Measurements from ENCODE around the gene SPAG6. TPM values are rescaled to one million over a fixed set of nuclear protein-coding genes. Genes with fewer than 3 reads are reported as not detected.

Gene SPAG6
- polyA plus RNA-seq, 1 experiment: not detected

DNA sequence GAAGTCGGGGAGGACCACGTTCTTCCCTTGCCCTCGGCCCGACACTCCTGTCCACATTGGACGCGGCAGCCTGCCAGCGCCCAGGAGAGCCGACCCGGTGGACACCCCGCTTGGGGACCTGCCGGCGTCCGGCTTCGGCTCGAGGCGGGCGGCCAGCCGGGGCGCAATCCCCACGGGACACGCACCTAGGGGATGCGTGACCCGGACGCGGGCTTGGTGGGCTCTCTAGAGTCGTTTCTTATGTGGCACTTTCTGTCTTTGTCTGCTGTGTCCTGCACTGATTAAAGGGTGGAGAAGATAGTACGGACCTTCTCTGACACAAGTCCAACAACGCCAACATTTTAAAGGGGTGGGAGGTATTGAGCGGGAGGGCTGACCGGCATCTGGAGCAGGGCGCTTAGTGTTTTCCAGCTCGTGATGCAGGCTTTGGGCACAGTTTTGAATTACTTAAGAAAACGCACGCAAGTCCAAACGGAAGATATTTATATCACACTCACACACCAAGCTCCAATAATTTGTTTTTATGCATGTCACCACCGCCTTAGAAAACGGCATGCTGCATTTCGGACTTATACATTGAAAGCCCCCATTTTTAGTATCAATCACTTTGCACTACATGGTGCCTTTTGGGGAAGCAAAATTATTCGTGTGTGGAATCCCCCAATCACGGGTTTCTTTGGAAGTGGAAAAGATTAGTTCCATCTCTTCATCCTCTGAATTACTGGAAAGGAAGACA lies 3.9 kb upstream of the SPAG6 start:
- peak overlapping the region; percentile 76 for H3K4me3 ChIP-seq (ENCODE audit: low read depth, low read length)
- CTCF ChIA-PET: no interaction called here
- DNase-seq (ENCODE audit: low read depth): no peak
- peaks cover 46% of the 10 kb centered on the region for H3K27me3 ChIP-seq (ENCODE audit: control insufficient read depth, insufficient read depth, low read length)
- TF ChIP-seq, protein P1, sequence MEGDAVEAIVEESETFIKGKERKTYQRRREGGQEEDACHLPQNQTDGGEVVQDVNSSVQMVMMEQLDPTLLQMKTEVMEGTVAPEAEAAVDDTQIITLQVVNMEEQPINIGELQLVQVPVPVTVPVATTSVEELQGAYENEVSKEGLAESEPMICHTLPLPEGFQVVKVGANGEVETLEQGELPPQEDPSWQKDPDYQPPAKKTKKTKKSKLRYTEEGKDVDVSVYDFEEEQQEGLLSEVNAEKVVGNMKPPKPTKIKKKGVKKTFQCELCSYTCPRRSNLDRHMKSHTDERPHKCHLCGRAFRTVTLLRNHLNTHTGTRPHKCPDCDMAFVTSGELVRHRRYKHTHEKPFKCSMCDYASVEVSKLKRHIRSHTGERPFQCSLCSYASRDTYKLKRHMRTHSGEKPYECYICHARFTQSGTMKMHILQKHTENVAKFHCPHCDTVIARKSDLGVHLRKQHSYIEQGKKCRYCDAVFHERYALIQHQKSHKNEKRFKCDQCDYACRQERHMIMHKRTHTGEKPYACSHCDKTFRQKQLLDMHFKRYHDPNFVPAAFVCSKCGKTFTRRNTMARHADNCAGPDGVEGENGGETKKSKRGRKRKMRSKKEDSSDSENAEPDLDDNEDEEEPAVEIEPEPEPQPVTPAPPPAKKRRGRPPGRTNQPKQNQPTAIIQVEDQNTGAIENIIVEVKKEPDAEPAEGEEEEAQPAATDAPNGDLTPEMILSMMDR (IDR thresholded peaks at IDR 0.05; ENCODE audit: insufficient read depth, low read depth, low read length): no peak
- no peaks in the 10 kb centered on the region for H3K36me3 ChIP-seq (ENCODE audit: control insufficient read depth, insufficient read depth, low read length)
- POLR2A ChIA-PET: no interaction called here

DNA sequence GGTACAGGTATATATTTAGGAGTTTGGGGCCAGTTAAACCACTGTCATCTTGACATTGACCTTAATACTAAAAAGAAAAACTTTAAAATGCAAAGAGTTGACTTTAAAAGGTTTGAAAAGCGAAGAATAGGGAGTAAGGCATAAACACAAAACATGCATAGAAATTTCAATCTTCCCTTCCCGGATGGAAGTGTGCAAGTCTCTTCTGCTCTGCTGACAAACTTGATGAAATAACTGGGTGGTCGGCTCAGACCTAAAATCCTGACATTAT lies 3.4 kb upstream of the SPAG6 start:
- H3K4me3 ChIP-seq (ENCODE audit: low read depth, low read length): no peak overlapping the region
- CTCF ChIA-PET: no interaction called here

DNA sequence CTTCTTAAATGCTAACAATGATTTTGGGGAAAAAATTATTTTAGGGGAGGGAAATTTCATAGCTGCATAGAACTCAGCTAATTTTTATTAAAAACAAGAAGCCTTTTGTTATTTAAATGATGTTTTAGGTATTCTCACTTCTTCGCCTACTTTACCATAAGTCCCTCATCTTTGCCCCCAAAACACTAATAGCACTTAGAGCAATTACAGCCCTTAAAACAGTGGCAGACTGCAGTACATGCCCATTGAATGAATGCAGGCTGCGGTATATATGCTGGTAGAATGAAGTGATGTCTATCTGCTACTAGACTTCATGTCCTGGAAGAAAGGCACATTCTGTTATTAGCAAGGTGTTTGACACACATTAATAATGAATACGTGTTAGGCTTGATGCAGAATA lies 2.9 kb upstream of the SPAG6 start:
- H3K27me3 ChIP-seq (ENCODE audit: control insufficient read depth, insufficient read depth, low read length): peaks cover 40% of the 10 kb centered on the region
- no peak overlapping the region for H3K4me3 ChIP-seq (ENCODE audit: low read depth, low read length)
- CTCF ChIA-PET: no interaction called here
- no peak for DNase-seq (ENCODE audit: low read depth)
- H3K36me3 ChIP-seq (ENCODE audit: control insufficient read depth, insufficient read depth, low read length): no peaks in the 10 kb centered on the region
- POLR2A ChIA-PET: no interaction called here
- TF ChIP-seq, protein P1 (IDR thresholded peaks at IDR 0.05; ENCODE audit: insufficient read depth, low read depth, low read length): no peak

More for the DNA sequence above, 3.4 kb upstream of the SPAG6 start:
- POLR2A ChIA-PET: no interaction called here
- no peaks in the 10 kb centered on the region for H3K36me3 ChIP-seq (ENCODE audit: control insufficient read depth, insufficient read depth, low read length)
- TF ChIP-seq, protein P1 (IDR thresholded peaks at IDR 0.05; ENCODE audit: insufficient read depth, low read depth, low read length): no peak
- no peak for DNase-seq (ENCODE audit: low read depth)
- peaks cover 42% of the 10 kb centered on the region for H3K27me3 ChIP-seq (ENCODE audit: control insufficient read depth, insufficient read depth, low read length)

DNA sequence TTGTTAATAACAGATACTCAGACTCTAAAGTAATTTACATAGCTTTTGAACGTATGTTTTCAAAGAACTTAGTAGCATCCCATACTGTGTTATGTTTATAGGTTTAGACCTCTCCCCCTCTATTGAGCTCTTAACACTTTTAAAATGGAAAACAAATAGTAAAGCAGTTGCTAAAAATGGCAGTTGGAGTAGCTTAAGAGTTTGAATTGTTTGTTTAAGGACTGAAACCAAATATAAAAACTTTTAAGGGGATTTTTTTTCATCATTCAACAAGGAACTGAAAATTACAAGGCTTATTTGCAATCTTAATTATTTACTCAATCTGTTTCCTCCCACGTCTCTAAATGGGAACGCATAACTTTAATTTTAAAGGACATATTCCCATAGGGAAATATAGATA lies 1.6 kb upstream of the SPAG6 start:
- H3K36me3 ChIP-seq (ENCODE audit: control insufficient read depth, insufficient read depth, low read length): no peaks in the 10 kb centered on the region
- POLR2A ChIA-PET: no interaction called here
- peaks cover 33% of the 10 kb centered on the region for H3K27me3 ChIP-seq (ENCODE audit: control insufficient read depth, insufficient read depth, low read length)
- TF ChIP-seq, protein P1 (IDR thresholded peaks at IDR 0.05; ENCODE audit: insufficient read depth, low read depth, low read length): no peak
- no peak overlapping the region for H3K4me3 ChIP-seq (ENCODE audit: low read depth, low read length)
- DNase-seq (ENCODE audit: low read depth): no peak
- CTCF ChIA-PET: interaction anchor here (0.8 to 2.1 kb wide), 2 partner anchors 20 to 645 kb away, joined by 3 to 5 read pairs; no protein-coding TSS in a partner anchor

DNA sequence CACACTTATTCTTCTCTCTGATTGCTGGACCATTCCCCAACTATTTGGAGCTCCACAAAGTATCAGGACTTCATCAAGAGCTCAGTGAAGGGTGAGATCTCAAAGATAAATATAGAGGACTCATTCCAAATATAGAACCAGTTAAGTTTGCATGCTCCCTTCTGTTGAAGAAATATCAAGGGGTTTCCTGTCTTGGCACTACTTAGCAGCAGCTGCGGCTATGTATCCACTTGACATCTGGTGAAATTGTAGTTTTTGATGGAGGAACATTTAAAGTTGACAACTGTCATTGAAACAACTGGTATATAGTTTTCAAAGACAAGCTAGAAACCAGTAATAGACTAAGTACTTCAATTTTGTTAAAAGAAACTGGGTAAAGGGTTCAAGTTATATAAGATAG lies 1.0 kb upstream of the SPAG6 start:
- ChIA-PET POLR2A (no interaction called here), CTCF (interaction anchor here (0.7 to 2.1 kb wide), 2 partner anchors 351 to 644 kb away, joined by 3 to 5 read pairs; no protein-coding TSS in a partner anchor)
- DNase-seq (ENCODE audit: low read depth): no peak
- Histone ChIP-seq H3K27me3 (ENCODE audit: control insufficient read depth, insufficient read depth, low read length) (peaks cover 29% of the 10 kb centered on the region), H3K36me3 (ENCODE audit: control insufficient read depth, insufficient read depth, low read length) (no peaks in the 10 kb centered on the region), H3K4me3 (ENCODE audit: low read depth, low read length) (no peak overlapping the region)
- TF ChIP-seq, protein P1 (IDR thresholded peaks at IDR 0.05; ENCODE audit: insufficient read depth, low read depth, low read length): no peak

All from BJ (cell line).